IMR-90 (cell line): ENCODE data around the gene ABI3BP. TPM values are rescaled to one million over a fixed set of nuclear protein-coding genes. Genes with fewer than 3 reads are reported as not detected.

Experiments used
- ATAC-seq: fragments of 200-7000 bp; cut with Tn5 transposase; 2 replicates; pipeline ENCODE4 v1.9.1; 2020; ENCODE audit warnings: low read depth, mild to moderate bottlenecking, moderate library complexity
- BruUV-seq: library from RNA; stranded (reverse); fragments of 400-500 nt; replicated peaks from 2 replicates; lab custom pipeline; 2021; lab: Mats Ljungman, UMichigan
- CTCF ChIA-PET: fragments of 300-600 bp; formaldehyde crosslinking; extraction: SDS; loops from one replicate; lab custom pipeline; 2021; ENCODE audit warnings: antibody characterized with exemption; lab: Yijun Ruan, JAX
- POLR2A ChIA-PET: fragments of 300-600 bp; sonication (Branson Sonifier 250); formaldehyde crosslinking; loops from one replicate; lab custom pipeline; 2022; ENCODE audit warnings: antibody characterized with exemption; ENCODE audit not compliant: unreplicated experiment; lab: Charles Lee
- DNase-seq: peaks from one replicate; pipeline ENCODE4 v3.0.0; 2013
- H2AFZ ChIP-seq: replicated peaks from 2 replicates; pipeline ENCODE3; 2013; ENCODE audit warnings: low read length, mild to moderate bottlenecking; ENCODE audit not compliant: poor library complexity
- H2AK5ac ChIP-seq: 2 replicates; pipeline ENCODE4 v1.6.1; 2013; ENCODE audit warnings: low read depth, low read length, inconsistent platforms
- H2AK9ac ChIP-seq: replicated peaks from 2 replicates; pipeline ENCODE3; 2013; ENCODE audit warnings: mild to moderate bottlenecking, low read depth, low read length, moderate library complexity; ENCODE audit not compliant: poor library complexity
- H2BK120ac ChIP-seq: 2 replicates; pipeline ENCODE4 v1.6.1; 2013; ENCODE audit warnings: low read depth, low read length, inconsistent platforms
- H2BK15ac ChIP-seq: 3 replicates; pipeline ENCODE4 v1.6.1; 2013; ENCODE audit warnings: low read depth, low read length, inconsistent platforms
- H2BK20ac ChIP-seq: 2 replicates; pipeline ENCODE4 v1.6.1; 2013; ENCODE audit warnings: low read depth, mild to moderate bottlenecking, inconsistent platforms, low read length, moderate library complexity
- H2BK5ac ChIP-seq: 2 replicates; pipeline ENCODE4 v1.6.1; 2013; ENCODE audit warnings: mild to moderate bottlenecking, low read depth, low read length, inconsistent platforms; ENCODE audit not compliant: poor library complexity, severe bottlenecking
- H3K14ac ChIP-seq: replicated peaks from 2 replicates; pipeline ENCODE4 v1.6.1; 2013; ENCODE audit warnings: low read depth, low read length, inconsistent platforms
- H3K18ac ChIP-seq: 2 replicates; pipeline ENCODE4 v1.6.1; 2013; ENCODE audit warnings: low read depth, low read length, control low read depth
- H3K23ac ChIP-seq: 2 replicates; pipeline ENCODE4 v1.6.1; 2013; ENCODE audit warnings: low read depth, low read length, inconsistent platforms
- H3K27ac ChIP-seq: 2 replicates; pipeline ENCODE4 v1.5.1; 2013; ENCODE audit warnings: mild to moderate bottlenecking, control low read depth, low read length; ENCODE audit not compliant: insufficient read depth
- H3K27me3 ChIP-seq: 2 replicates; pipeline ENCODE4 v1.6.1; 2013; ENCODE audit warnings: low read length; ENCODE audit not compliant: control insufficient read depth, insufficient read depth
- H3K36me3 ChIP-seq: 2 replicates; pipeline ENCODE4 v1.6.1; 2013; ENCODE audit warnings: low read length, mixed read lengths; ENCODE audit not compliant: control insufficient read depth, insufficient read depth
- H3K4ac ChIP-seq: 2 replicates; pipeline ENCODE4 v1.6.1; 2013; ENCODE audit warnings: low read depth, low read length, inconsistent platforms
- H3K4me1 ChIP-seq: 2 replicates; pipeline ENCODE4 v1.6.1; 2013; ENCODE audit warnings: low read length, mixed read lengths; ENCODE audit not compliant: control insufficient read depth, insufficient read depth
- H3K4me2 ChIP-seq: 2 replicates; pipeline ENCODE4 v1.6.1; 2013; ENCODE audit warnings: low read depth, mild to moderate bottlenecking, control low read depth, low read length, moderate library complexity
- H3K4me3 ChIP-seq: 2 replicates; pipeline ENCODE4 v1.5.1; 2013; ENCODE audit warnings: low read depth, mild to moderate bottlenecking, control low read depth, low read length, moderate library complexity; ENCODE audit not compliant: insufficient read depth
- H3K56ac ChIP-seq: 2 replicates; pipeline ENCODE4 v1.6.1; 2013; ENCODE audit warnings: low read length, inconsistent platforms; ENCODE audit not compliant: insufficient read depth; ENCODE audit errors: extremely low read depth
- H3K79me1 ChIP-seq, 2 experiments: 2 replicates each; pipeline ENCODE4 v1.6.1; 2013; ENCODE audit warnings: low read length in 2 of 2, inconsistent platforms in 1 of 2, low read depth in 1 of 2
- H3K9ac ChIP-seq: 2 replicates; pipeline ENCODE4 v1.6.1; 2013; ENCODE audit warnings: low read depth, low read length, control low read depth
- H3K9me1 ChIP-seq: 2 replicates; pipeline ENCODE4 v1.6.1; 2013; ENCODE audit warnings: low read length, inconsistent platforms; ENCODE audit not compliant: insufficient read depth
- H3K9me3 ChIP-seq: 2 replicates; pipeline ENCODE4 v1.6.1; 2013; ENCODE audit warnings: low read length; ENCODE audit not compliant: control insufficient read depth, insufficient read depth
- H4K20me1 ChIP-seq: 2 replicates; pipeline ENCODE4 v1.6.1; 2013; ENCODE audit warnings: low read length, inconsistent platforms; ENCODE audit not compliant: insufficient read depth
- H4K5ac ChIP-seq: 2 replicates; pipeline ENCODE4 v1.6.1; 2013; ENCODE audit warnings: mild to moderate bottlenecking, low read depth, low read length, control low read depth
- H4K8ac ChIP-seq, 2 experiments: 2 replicates each; pipeline ENCODE4 v1.6.1; 2013; ENCODE audit warnings: low read depth in 2 of 2, low read length in 2 of 2, control low read depth in 1 of 2, inconsistent platforms in 1 of 2
- H4K91ac ChIP-seq: 2 replicates; pipeline ENCODE4 v1.6.1; 2013; ENCODE audit warnings: low read depth, low read length, inconsistent platforms; ENCODE audit not compliant: insufficient read depth
- MXI1 ChIP-seq: IDR thresholded peaks from 2 replicates; pipeline ENCODE4 v1.6.1; 2012; ENCODE audit warnings: low read depth, mild to moderate bottlenecking, low read length, moderate library complexity, borderline replicate concordance
- RAD21 ChIP-seq: IDR thresholded peaks from 2 replicates; pipeline ENCODE4 v1.6.1; 2012; ENCODE audit warnings: low read length, improper control_type of control experiment
- RCOR1 ChIP-seq: IDR thresholded peaks from 2 replicates; pipeline ENCODE4 v1.6.1; 2012; ENCODE audit warnings: mild to moderate bottlenecking, low read length, improper control_type of control experiment; ENCODE audit not compliant: insufficient replicate concordance
- WGBS, 2 experiments: methylation state at CpG; one replicate each; pipeline versions ENCODE4 v1.1.5 to v1.1.7; 2013; ENCODE audit warnings: missing lambda C conversion rate in 2 of 2; ENCODE audit not compliant: insufficient read length in 1 of 2; ENCODE audit errors: extremely low coverage in 2 of 2; 5-methylcytosine and 5-hydroxymethylcytosine counted together
- dilution Hi-C: fragments of 300-500 bp; cut with HindIII; formaldehyde crosslinking; loops from one replicate; pipeline ENCODE4 v1.14.3; 2018; ENCODE audit warnings: low sequenced_read_pairs; ENCODE audit not compliant: unreplicated experiment
- in situ Hi-C: fragments of 300-500 bp; cut with MboI; formaldehyde crosslinking; loops from 3 replicates; pipeline ENCODE4 v1.14.3; 2019; ENCODE audit warnings: low sequenced_read_pairs, inconsistent platforms, mixed read lengths
- intact Hi-C: fragments of 100-400 bp; cut with micrococcal nuclease; formaldehyde crosslinking; loops from 2 replicates; pipeline ENCODE4 v1.10.0; 2022
- polyA plus RNA-seq, 3 experiments: library from polyadenylated mRNA; depleted of rRNA; stranded (reverse); fragments of >200 nt; gene quantifications; 2 replicates each; pipeline ENCODE4 v1.2.3, GENCODE V29; 2012; ENCODE audit warnings: low replicate concordance in 1 of 3
- total RNA-seq: library from RNA; depleted of rRNA; stranded (reverse); fragments of >200 nt; gene quantifications from 2 replicates; pipeline ENCODE4 v1.2.3, GENCODE V29; 2012

ABI3BP gene
- total and polyA plus RNA-seq, 2 of the 4 experiments (the other 2 are of a cell fraction) = 3.0 to 26.7 TPM

DNA sequence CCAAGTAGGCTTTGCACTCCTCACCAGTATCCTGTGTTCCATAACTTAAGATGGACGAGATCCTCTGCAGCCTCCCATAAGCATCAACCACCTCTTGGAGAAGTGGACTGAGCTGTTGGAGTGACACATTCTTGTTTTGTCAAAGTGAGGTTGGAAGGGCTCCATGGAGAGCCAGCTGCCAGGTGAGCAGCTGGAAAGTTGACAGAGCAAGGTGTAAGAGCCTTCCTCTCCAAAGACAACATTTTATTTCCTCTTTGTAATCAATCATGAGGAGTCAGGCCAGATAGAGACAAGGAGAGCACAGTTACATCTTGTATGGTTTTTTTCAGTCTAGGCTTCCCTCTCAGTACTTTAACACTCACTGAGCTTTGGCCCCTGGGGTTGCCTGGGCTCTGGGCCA lies 5.1 kb downstream of the ABI3BP start:
- Histone ChIP-seq H3K56ac (no peak overlapping the region), H2AK9ac (no peak overlapping the region), H4K8ac (no peak overlapping the region), H4K5ac (no peak overlapping the region), H3K9ac (no peak overlapping the region), H3K4me3 (no peak overlapping the region), H3K9me3 (no peaks in the 10 kb centered on the region), H2AK5ac (no peak overlapping the region), H3K27me3 (no peaks in the 10 kb centered on the region; the same call in 1 of the 2 replicates), H2BK5ac (no peak overlapping the region), H2BK15ac (no peak overlapping the region), H3K18ac (no peak overlapping the region), H3K79me1 (no peaks in the 10 kb centered on the region), H4K91ac (no peak overlapping the region), H3K4ac (no peak overlapping the region), H3K23ac (no peak overlapping the region), H4K20me1 (no peaks in the 10 kb centered on the region), H2AFZ (no peak overlapping the region), H3K27ac (no peak overlapping the region), H3K4me1 (peaks cover 2% of the 10 kb centered on the region; the same call in 1 of the 2 replicates), H3K36me3 (no peaks in the 10 kb centered on the region), H3K4me2 (no peak overlapping the region), H2BK20ac (no peak overlapping the region), H2BK120ac (no peak overlapping the region), H3K9me1 (no peaks in the 10 kb centered on the region), H3K14ac (no peak overlapping the region)
- POLR2A ChIA-PET = no interaction called here
- CTCF ChIA-PET = interaction anchor here (1.1 kb wide), 1 partner anchor 10 kb away, joined by 4 read pairs; no protein-coding TSS in a partner anchor
- intact Hi-C loops = no loop called here
- DNase-seq (no peak), ATAC-seq (no peak)
- in situ Hi-C loops = no loop called here
- WGBS, 2 experiments = no CpG with 5 or more reads among the region's 1 CpG
- no peak for TF ChIP-seq MXI1
- no peak for TF ChIP-seq RCOR1
- no peak for TF ChIP-seq RAD21
- BruUV-seq = no TSS peak
- dilution Hi-C loops = no loop called here
